ENCODE data around the gene RBBP8NL.

The RBBP8NL gene

DNA sequence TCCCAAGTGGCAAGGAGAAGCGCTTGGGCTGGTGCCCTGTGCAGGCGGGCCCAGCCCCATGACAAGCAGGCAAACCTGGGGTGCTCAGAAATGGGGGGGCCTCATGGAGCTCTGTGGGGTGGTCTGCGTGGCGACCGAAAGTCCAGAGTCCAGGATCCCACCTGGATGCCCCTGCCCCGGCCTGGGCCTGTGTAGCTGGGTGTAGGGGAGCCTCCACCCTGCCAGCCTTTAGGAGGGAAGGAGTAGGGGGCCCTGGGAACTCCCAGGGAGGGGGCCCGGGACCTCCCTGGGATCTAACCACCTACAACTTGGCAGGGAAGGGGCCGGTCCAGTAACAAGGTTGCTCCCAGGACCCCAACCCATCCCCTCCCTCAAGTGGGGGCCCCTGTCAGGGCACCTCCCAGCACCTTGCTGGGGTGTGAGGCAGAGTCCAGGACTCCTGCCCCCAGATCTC lies 55.7 kb downstream of the RBBP8NL start:
- no peak for DNase-seq

DNA sequence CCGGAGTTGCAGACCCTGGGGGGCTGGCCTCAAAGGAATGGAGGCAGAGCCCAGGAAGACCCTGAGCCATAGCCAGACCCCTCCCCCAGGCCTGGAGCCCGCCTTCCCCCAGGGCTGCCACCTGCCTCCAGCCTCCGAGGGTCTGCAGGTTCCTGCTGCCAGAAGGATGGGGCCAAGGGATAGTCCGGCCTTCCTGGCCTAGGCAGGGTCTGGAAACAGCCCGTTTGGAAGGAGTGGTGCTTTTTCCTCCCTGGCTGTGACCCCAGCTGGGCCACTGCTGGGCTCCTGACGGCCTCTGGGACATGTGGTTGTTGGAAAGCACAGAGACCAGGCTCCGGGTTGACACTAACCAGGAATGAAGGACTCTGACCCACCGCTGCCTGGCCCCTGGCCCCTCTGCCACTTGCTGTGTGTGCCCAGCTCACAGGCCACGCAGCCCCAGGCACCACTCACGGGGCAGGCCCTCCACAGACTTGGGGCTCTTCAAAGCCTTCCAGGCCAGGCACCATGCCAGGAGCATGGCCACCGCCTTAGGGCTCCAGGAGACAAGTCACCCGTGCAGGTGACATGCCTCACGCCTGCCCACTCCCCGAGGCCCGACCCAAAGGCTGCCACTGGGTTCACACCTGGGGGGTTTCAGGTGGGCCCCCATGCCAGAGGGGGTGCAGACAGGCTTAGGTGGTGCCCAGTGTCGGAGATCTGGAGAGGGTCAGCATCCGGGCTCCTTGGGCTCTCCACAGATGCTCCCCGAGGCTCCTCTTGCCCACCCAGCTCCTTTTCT lies 56.3 kb downstream of the RBBP8NL start:
- no peak for DNase-seq

- no peak for DNase-seq
Observed at GRCh38 chr20:62370115-62370806, 57.1 kb downstream of the RBBP8NL start.

DNA sequence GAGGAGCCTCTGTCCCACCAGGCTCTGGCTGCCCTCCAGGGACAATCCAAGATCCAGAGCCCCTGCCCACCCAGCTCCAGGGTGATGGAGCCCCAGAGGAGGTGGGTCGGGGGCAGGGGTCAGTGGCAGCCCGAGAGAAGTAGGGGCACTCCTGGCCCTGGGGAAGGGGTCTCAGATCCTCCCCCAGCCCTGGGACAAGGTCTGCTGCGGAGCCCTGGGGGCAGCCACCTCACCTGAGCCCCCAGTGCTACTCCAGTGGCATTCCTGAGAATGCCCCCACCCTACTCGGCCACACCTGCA lies 57.6 kb downstream of the RBBP8NL start:
- no peak for DNase-seq

- DNase-seq = no peak
Observed at GRCh38 chr20:62368976-62369814, 58.1 kb downstream of the RBBP8NL start.

- DNase-seq = no peak
Observed at GRCh38 chr20:62368392-62368975, 58.9 kb downstream of the RBBP8NL start.

GRCh38 chr20:62367633-62368391 lies 59.5 kb downstream of the RBBP8NL start:
- DNase-seq = no peak

DNA sequence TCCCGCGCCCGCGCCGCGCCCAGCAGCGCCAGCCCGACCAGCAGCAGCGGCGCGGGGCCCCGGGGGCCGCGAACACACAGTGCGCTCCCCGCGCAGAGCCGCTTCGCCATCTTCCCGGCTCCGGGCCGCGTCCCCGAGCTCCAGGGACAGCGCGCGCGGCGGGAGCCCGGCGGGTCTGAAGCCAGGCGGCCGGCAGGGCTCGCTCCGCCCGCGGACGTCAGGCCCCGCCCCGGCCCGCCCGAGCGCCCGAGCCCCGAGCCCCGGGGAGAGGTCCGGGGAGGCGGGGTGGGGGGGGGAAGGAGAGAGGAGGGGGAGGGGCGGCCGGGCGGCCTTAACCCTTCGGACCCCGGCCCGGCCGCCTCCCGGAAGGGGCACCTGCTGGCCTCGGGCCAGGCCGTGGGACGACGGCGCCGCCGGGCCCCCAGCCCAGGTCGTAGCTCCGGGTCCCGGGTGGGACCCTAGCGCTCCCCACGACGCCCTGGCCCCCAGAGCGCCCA lies 60.2 kb downstream of the RBBP8NL start, which contains the start of gene LAMA5:
LAMA5 (minus strand) TSS at position 177 of the 497 bp plus-strand sequence; CDS start at position 110, 67 bp downstream.
- no peak for DNase-seq

GRCh38 chr20:62366370-62367135 lies 60.8 kb downstream of the RBBP8NL start:
- no peak for DNase-seq

DNA sequence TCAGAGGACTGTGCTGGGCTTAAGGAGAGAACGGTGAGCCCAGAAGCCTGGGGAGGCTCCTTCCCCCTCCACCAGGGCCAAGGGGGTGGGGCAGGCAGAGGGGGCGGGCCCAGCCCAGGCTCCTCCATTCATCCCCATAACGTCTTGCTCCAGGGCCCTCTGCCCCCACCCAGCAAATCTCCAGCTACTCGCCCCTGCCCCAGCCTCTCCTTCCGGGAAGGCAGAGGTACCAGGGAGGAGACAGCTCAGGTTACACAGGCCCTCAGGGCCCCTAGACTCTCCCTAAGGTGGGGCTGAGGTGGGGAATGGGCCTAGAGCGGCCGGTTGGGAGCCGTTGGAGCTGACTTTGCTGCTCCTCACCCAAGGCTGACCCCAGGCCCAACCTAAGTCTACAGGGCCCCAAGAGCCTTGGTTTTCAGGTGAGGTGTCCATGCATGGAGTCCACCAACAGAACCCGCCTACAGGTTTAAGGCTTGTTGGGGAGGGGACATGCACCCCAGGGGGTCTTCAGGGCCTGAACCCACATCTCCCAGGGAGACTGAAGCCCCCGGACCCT lies 61.4 kb downstream of the RBBP8NL start:
- no peak for DNase-seq

DNA sequence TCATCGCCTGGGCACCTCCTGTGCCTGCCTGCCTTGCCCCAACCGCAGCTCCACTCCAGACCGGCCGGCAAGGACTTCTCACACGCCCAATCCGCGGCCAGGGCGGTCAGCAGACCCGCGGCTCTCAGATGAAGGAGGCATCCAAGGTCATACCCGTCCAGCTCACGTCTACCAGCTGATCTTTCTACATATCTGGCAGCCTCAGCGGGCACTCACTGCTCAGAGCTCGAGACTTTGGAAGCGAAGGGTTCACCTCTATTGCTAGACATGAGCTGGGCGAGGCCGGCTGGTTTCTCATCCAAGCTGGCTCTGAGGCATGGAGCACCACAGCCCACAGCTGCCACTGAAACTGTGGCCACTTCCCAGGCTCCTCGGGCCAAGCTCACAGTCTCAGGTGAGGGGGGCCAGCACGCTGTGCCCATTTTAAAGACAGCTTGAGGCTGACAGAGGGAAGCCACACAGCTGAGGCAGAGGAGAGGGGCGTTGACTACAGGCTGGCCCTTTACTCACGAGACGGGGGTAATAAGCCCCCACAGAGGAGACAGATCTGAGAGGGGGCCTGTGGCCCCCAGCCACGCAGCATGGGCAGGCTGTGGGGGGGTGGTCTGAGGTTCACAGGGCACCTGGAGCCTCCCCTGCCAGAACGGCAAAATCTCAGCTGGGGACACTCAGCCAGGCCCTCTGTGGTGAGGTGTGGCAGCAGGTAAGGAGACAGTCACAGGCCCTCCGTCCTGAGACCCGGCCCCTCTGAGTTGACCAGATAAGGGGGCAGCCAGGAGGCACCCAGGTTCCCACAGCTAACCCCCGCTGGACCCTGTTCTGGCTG lies 62.2 kb downstream of the RBBP8NL start:
- no peak for DNase-seq

- DNase-seq = no peak
Observed at GRCh38 chr20:62363920-62364851, 63.2 kb downstream of the RBBP8NL start.

GRCh38 chr20:62362991-62363919 lies 64.1 kb downstream of the RBBP8NL start:
- DNase-seq = no peak

DNA sequence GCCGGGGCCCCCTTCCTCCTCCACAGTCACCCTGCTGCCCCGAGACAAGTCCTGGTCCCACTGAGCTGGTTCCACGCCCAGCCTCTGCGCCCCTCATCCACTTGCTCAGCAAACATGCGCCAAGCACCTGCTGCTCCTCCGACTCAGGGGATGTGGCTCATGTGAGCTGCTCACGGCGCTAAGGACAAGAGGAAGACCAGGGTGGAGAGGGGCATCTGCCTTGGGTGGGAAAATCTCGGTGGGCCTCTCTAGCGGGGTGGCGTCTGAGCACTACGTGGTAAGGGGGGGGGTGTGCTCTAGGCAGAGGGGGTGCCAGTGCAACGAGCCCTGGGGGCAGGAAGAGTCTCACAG lies 64.8 kb downstream of the RBBP8NL start:
- DNase-seq = no peak

DNA sequence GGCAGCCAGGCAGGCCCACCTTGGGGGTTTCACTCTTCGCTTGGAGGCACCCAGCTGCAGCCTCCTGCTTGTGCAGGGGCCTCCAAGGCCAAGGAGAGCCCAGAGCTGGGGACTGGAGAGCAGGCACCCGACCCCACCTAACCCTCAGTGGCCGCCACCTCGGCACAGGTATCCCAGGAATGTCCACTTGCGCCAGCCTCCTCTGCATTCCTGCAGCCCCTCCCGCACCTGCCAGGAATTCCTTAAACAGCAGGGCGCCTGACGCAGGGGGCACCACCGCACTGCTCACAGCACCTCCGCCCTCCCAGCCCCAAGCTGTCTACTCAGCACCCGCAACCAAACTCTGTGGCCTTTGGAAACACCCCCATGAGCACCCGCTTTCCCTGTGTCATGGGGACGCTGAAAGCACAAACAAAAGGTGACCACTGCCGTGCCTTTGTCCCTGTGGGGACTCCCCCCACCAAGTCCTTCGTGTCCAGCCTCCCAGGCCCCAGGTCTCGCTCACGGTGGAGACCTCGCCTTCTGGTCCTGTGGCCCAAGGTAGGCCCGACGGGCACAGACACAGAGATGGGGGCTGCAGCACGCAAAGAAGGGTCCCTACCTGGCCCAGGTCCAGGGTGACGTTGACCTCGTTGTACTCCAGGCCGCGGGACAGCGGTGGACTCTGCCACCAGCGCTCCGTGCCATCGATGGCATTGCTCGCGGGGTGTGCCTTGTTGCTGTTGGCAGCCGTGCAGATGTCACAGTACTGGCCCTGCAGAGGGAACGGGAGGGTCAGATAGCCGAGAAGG lies 65.3 kb downstream of the RBBP8NL start:
- no peak for DNase-seq

DNA sequence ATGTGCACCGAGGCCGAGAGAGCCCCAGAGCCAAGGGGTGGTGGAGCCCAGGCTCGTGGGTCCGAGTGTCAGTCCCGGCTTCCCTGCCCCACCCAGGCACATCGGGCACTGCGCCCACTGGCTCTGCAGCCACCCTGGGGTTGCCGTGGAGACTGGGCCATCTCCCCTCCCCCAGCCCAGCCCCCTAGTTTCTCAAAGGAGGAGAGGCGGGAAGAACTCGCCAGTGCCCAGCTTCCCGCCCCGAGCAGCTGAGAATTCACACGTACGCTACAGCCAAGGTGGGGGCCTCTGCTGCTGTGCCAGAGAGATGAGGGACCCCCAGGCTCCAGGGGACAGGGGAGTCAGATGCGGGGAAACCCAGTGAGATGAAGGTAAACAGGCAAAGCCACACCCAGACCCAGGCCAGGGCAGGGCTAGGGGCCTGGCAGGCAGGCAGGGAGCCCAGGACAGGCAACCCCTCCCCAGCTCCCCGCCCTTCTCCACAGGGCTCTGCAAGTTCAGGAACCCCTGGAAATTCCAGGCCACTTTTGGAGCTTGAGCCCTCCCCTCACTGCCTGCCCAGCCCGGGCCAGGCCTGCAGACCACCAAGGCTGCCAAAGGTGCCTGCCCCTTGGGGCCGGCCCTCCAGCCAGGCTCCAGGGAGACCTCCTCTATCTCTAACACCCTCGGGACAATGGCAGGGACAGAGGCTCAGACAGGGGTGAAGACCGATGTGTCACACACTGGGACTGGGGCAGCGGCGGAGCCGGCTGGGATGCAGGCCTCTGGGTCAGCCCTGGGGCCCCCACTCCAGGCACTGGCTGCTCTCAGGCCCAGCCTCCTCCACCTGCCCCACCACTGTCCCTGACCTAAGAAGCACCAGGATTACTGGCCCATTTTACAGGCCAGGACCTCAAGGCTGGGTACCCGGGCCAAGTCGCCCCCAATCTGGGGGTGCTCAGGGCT lies 66.2 kb downstream of the RBBP8NL start:
- DNase-seq = no peak

All from T-helper 9 cell (primary cell).